Measurements from ENCODE around the gene VPS51.

- no peak for TF ChIP-seq CTCF (IDR thresholded peaks at IDR 0.05; ENCODE audit: low read length)
- no peak for TF ChIP-seq EZH2 (optimal IDR thresholded peaks at IDR 0.05; ENCODE audit: low read depth, low read length)
- no peak for TF ChIP-seq EZH2phosphoT487 (IDR thresholded peaks at IDR 0.05; ENCODE audit: low read length)
Observed at GRCh38 chr11:65066805-65067291, 29.2 kb upstream of the VPS51 start.

Measured in MM.1S (cell line).